SK-N-SH treated with all-trans-retinoic acid at 6 μM for 48 hours (cell line): ENCODE results near the gene CD6.

Experiments
- ATAC-seq: fragments of 200-7000 bp; cut with Tn5 transposase; 3 replicates; pipeline ENCODE4 v1.9.1; 2020; ENCODE audit warnings: mild to moderate bottlenecking, moderate library complexity
- ARNTL ChIP-seq: fragments of 450-650 bp; formaldehyde crosslinking; IDR thresholded peaks from 2 replicates; pipeline ENCODE4 v1.5.0; 2020; ENCODE audit warnings: low read depth, mild to moderate bottlenecking, moderate library complexity, borderline replicate concordance
- BACH2 ChIP-seq: fragments of 250-450 bp; sonication (Bioruptor Pico); IDR thresholded peaks from 2 replicates; pipeline ENCODE4 v1.9.0; 2021; ENCODE audit warnings: mild to moderate bottlenecking, borderline replicate concordance
- CSDC2 ChIP-seq: fragments of 250-450 bp; sonication (Bioruptor Pico); IDR thresholded peaks from 2 replicates; pipeline ENCODE4 v1.5.0; 2020; ENCODE audit warnings: mild to moderate bottlenecking, moderate library complexity
- ESRRG ChIP-seq: fragments of 250-450 bp; sonication (Bioruptor Pico); IDR thresholded peaks from 2 replicates; pipeline ENCODE4 v1.6.1; 2021; ENCODE audit warnings: mild to moderate bottlenecking
- GLIS3 ChIP-seq: fragments of 250-450 bp; sonication (Bioruptor Pico); IDR thresholded peaks from 2 replicates; pipeline ENCODE4 v1.5.0; 2020; ENCODE audit warnings: mild to moderate bottlenecking, moderate library complexity
- ISL1 ChIP-seq: fragments of 250-450 bp; sonication (Bioruptor Pico); IDR thresholded peaks from 2 replicates; pipeline ENCODE4 v2.1.2; 2022; ENCODE audit warnings: mild to moderate bottlenecking, moderate library complexity
- OSR1 ChIP-seq: fragments of 250-450 bp; sonication (Bioruptor Pico); IDR thresholded peaks from 2 replicates; pipeline ENCODE4 v1.8.0; 2022; ENCODE audit warnings: moderate library complexity, mild to moderate bottlenecking, inconsistent platforms
- PPARA ChIP-seq: fragments of 250-450 bp; sonication (Bioruptor Pico); IDR thresholded peaks from 2 replicates; pipeline ENCODE4 v1.5.0; 2020; ENCODE audit warnings: mild to moderate bottlenecking, borderline replicate concordance
- SNAI2 ChIP-seq: fragments of 250-450 bp; sonication (Bioruptor Pico); IDR thresholded peaks from 2 replicates; pipeline ENCODE4 v1.5.0; 2020; ENCODE audit warnings: mild to moderate bottlenecking, moderate library complexity
- TCF4 ChIP-seq: fragments of 250-450 bp; sonication (Bioruptor Pico); IDR thresholded peaks from 2 replicates; pipeline ENCODE4 v1.8.0; 2021; ENCODE audit warnings: mild to moderate bottlenecking, moderate library complexity, borderline replicate concordance
- TOX ChIP-seq: fragments of 250-450 bp; sonication (Bioruptor Pico); IDR thresholded peaks from 2 replicates; pipeline ENCODE4 v1.8.0; 2021; ENCODE audit warnings: mild to moderate bottlenecking, moderate library complexity, borderline replicate concordance
- ZC3H10 ChIP-seq: fragments of 250-450 bp; sonication (Bioruptor Pico); IDR thresholded peaks from 2 replicates; pipeline ENCODE4 v1.5.1; 2021; ENCODE audit warnings: mild to moderate bottlenecking, moderate library complexity
- ZFP3 ChIP-seq: fragments of 250-450 bp; sonication (Bioruptor Pico); IDR thresholded peaks from 2 replicates; pipeline ENCODE4 v1.5.0; 2020; ENCODE audit warnings: mild to moderate bottlenecking, moderate library complexity
- ZFP30 ChIP-seq: fragments of 450-650 bp; formaldehyde crosslinking; IDR thresholded peaks from 2 replicates; pipeline ENCODE4 v1.5.0; 2022; ENCODE audit warnings: mild to moderate bottlenecking, moderate library complexity
- ZNF70 ChIP-seq: fragments of 450-650 bp; formaldehyde crosslinking; IDR thresholded peaks from 2 replicates; pipeline ENCODE4 v1.5.0; 2020; ENCODE audit warnings: mild to moderate bottlenecking, moderate library complexity
- TF ChIP-seq, protein P1 (sequence below): fragments of 250-450 bp; sonication (Bioruptor Pico); IDR thresholded peaks from 2 replicates; pipeline ENCODE4 v1.5.0; 2020; ENCODE audit warnings: mild to moderate bottlenecking, moderate library complexity
- TF ChIP-seq, protein P2 (sequence below): fragments of 250-450 bp; sonication (Bioruptor Pico); IDR thresholded peaks from 2 replicates; pipeline ENCODE4 v1.8.0; 2020; ENCODE audit warnings: mild to moderate bottlenecking, moderate library complexity, borderline replicate concordance
- TF ChIP-seq, protein P3 (sequence below): fragments of 250-450 bp; sonication (Bioruptor Pico); IDR thresholded peaks from 2 replicates; pipeline ENCODE4 v1.8.0; 2021; ENCODE audit warnings: low read depth, mild to moderate bottlenecking, moderate library complexity, borderline replicate concordance

The CD6 gene

DNA sequence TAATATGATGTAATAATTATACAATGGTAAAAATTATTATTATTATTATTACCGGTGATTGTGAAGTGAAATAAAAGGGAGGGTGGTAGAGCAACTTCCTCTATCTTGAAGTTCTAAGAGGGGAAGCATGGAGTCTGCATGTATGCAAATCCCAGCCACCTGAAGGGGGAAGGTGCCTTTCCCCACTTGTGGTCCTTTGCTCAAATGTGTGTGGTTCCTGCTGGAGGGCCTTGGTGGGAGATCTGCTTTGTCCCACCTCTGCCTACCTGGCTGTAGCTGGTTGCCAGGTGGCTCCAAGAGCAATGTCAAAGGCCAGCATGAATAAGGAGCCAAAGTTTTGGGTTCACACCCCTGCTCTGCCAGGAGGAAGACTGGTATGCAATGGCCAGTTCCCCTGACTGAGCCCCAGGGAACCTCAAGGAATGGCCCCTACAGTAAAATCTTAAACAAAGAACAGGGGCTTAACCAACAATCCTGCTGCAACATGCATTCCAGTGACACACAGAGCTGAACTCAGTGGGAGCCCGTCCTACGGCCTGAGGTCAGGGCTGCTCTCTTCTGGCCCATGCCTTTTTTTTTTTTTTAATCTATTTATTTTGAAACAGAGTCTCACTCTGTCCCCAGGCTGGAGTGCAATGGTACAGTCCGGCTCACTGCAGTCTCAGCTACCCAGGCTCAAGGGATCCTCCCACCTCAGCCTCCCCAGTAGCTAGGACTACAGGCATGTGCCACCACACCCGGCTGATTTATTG, 38.7 kb upstream of the CD6 start:
- TF ChIP-seq GLIS3 (CRISPR knock-in tag) (no peak), SNAI2 (CRISPR knock-in tag) (no peak)
- TF ChIP-seq, protein P1, sequence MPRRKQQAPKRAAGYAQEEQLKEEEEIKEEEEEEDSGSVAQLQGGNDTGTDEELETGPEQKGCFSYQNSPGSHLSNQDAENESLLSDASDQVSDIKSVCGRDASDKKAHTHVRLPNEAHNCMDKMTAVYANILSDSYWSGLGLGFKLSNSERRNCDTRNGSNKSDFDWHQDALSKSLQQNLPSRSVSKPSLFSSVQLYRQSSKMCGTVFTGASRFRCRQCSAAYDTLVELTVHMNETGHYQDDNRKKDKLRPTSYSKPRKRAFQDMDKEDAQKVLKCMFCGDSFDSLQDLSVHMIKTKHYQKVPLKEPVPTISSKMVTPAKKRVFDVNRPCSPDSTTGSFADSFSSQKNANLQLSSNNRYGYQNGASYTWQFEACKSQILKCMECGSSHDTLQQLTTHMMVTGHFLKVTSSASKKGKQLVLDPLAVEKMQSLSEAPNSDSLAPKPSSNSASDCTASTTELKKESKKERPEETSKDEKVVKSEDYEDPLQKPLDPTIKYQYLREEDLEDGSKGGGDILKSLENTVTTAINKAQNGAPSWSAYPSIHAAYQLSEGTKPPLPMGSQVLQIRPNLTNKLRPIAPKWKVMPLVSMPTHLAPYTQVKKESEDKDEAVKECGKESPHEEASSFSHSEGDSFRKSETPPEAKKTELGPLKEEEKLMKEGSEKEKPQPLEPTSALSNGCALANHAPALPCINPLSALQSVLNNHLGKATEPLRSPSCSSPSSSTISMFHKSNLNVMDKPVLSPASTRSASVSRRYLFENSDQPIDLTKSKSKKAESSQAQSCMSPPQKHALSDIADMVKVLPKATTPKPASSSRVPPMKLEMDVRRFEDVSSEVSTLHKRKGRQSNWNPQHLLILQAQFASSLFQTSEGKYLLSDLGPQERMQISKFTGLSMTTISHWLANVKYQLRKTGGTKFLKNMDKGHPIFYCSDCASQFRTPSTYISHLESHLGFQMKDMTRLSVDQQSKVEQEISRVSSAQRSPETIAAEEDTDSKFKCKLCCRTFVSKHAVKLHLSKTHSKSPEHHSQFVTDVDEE (CRISPR knock-in tag), result no peak
- no peak for ATAC-seq

DNA sequence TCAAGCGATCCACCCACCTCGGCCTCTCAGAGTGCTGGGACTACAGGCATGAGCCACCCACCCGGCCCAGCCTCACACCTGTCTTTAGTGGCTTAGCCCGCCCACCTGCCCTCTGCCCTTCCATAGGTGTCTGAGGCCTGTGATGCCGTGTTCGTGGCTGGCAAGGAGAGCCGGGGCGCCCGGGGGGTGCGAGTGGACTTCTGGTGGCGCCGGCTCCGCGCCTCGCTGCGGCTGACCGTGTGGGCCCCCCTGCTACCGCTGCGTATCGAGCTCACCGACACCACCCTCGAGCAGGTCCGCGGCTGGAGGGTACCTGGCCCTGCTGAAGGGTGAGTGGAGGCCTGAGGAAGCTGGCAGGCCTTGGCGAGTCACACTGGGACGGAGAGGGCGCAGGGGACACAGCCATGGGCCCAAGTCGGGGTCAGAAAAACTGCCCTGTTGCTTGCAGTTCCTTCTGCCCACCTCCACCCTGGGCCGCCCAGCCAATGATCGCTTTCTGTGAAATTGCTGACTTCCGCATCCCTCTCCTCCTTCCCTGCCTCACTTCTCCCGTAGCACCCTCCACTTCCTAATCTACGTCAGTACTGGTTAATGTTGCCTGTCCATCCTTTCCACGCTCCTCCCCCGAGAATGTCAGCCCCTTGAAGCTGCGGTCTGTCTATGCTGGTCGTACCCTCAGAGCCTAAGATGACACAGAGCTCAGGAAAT, 37.9 kb upstream of the CD6 start:
- no peak for ATAC-seq
- no peak for TF ChIP-seq GLIS3 (CRISPR knock-in tag)
- TF ChIP-seq, protein P2, sequence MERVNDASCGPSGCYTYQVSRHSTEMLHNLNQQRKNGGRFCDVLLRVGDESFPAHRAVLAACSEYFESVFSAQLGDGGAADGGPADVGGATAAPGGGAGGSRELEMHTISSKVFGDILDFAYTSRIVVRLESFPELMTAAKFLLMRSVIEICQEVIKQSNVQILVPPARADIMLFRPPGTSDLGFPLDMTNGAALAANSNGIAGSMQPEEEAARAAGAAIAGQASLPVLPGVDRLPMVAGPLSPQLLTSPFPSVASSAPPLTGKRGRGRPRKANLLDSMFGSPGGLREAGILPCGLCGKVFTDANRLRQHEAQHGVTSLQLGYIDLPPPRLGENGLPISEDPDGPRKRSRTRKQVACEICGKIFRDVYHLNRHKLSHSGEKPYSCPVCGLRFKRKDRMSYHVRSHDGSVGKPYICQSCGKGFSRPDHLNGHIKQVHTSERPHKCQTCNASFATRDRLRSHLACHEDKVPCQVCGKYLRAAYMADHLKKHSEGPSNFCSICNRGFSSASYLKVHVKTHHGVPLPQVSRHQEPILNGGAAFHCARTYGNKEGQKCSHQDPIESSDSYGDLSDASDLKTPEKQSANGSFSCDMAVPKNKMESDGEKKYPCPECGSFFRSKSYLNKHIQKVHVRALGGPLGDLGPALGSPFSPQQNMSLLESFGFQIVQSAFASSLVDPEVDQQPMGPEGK (CRISPR knock-in tag), result no peak
- no peak for TF ChIP-seq OSR1 (CRISPR knock-in tag)
- no peak for TF ChIP-seq TCF4 (CRISPR knock-in tag)
- no peak for TF ChIP-seq PPARA (CRISPR knock-in tag)
- no peak for TF ChIP-seq ZFP3 (CRISPR knock-in tag)

DNA sequence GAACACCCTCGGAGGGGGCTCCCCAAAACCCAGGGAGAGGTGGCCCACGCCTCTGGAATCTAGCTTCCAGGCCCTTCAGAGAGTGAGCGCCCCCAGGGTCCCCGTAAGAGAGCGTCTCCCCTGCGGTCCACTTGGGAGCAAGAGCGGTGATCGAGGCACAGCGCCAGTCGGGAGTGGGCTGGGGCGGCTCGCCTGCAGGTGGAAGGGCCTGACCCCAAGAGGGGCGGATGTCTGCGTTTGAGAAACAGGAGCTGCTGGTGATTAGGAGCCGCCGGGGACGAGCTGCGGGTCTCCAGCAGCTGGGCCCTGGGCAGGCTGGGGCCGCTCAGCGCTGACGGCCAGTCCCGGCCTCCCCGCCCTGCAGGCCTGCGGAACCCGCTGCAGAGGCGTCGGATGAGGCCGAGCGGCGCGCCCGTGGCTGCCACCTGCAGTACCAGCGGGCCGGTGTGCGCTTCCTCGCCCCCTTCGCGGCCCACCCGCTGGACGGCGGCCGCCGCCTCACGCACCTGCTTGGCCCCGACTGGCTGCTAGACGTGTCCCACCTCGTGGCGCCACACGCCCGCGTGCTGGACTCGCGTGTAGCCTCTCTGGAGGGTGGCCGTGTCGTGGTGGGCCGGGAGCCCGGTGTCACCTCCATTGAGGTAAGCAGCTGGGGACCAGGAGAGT, 37.2 kb upstream of the CD6 start:
- no peak for ATAC-seq
- TF ChIP-seq CSDC2 (CRISPR knock-in tag) (no peak), ZFP30 (CRISPR knock-in tag) (no peak), PPARA (CRISPR knock-in tag) (no peak), ESRRG (CRISPR knock-in tag) (no peak), ZNF70 (CRISPR knock-in tag) (no peak), ARNTL (CRISPR knock-in tag) (no peak), TCF4 (CRISPR knock-in tag) (no peak), ZFP3 (CRISPR knock-in tag) (no peak), BACH2 (no peak), ISL1 (CRISPR knock-in tag) (no peak), TOX (no peak), ZC3H10 (no peak), SNAI2 (CRISPR knock-in tag) (no peak)
- TF ChIP-seq, protein P2 (CRISPR knock-in tag), result no peak
- TF ChIP-seq, protein P3, sequence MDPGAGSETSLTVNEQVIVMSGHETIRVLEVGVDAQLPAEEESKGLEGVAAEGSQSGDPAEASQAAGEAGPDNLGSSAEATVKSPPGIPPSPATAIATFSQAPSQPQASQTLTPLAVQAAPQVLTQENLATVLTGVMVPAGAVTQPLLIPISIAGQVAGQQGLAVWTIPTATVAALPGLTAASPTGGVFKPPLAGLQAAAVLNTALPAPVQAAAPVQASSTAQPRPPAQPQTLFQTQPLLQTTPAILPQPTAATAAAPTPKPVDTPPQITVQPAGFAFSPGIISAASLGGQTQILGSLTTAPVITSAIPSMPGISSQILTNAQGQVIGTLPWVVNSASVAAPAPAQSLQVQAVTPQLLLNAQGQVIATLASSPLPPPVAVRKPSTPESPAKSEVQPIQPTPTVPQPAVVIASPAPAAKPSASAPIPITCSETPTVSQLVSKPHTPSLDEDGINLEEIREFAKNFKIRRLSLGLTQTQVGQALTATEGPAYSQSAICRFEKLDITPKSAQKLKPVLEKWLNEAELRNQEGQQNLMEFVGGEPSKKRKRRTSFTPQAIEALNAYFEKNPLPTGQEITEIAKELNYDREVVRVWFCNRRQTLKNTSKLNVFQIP (CRISPR knock-in tag), result no peak
